ENCODE data around the gene PLEKHA1.

PLEKHA1 gene

DNA sequence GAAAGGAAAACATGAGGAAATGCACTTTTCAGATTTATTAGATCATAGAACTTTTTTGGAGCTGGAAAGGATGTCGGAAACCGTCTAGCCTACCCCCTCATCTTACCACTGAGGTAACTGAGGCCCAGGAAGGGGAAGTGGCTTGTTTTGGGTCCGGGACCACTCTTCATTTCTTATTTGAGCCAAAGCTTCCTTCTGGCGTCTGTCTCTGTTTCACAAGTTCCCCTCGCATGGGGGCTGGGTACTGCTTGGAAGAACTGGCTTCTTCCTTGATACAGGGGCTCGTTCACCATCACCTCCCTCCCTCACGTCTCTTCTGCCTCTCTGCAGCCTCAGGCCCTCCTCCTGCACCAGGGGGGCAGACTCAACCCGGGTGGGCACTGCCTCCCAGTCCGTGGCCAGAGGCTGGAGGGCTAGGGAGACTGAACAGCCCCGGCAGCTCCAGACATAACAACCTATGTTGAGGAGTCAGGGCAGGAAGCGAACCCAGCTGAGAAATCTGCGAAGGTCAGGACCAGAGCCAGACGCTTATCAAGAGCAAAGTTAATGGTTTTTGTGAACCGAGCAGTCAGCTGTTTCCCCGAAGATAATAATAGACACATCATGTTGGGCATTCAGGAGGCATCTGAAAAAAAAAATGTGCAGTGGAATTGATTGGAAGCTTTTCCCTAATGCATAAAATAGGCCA, 99.8 kb downstream of the PLEKHA1 start:
- no peaks in the 10 kb centered on the region for H4K20me1 ChIP-seq (ENCODE audit: insufficient read depth, low read length)
- H3K9me3 ChIP-seq (ENCODE audit: insufficient read depth, low read length, severe bottlenecking) = no peaks in the 10 kb centered on the region
- H3K79me2 ChIP-seq (ENCODE audit: insufficient read depth, low read length) = no peaks in the 10 kb centered on the region
- no peak overlapping the region for H3K4me2 ChIP-seq (ENCODE audit: insufficient read depth, low read length)
- TF ChIP-seq EZH2 (IDR thresholded peaks at IDR 0.05; ENCODE audit: borderline replicate concordance, low read depth, low read length, severe bottlenecking) (no peak), CTCF (IDR thresholded peaks at IDR 0.05; ENCODE audit: borderline replicate concordance, extremely low read depth, low read length, poor library complexity, severe bottlenecking) (no peak)
- no peak for DNase-seq
- no peaks in the 10 kb centered on the region for H3K36me3 ChIP-seq (ENCODE audit: insufficient read depth, low read length)
- H3K4me1 ChIP-seq (ENCODE audit: insufficient read depth, low read length) = no peaks in the 10 kb centered on the region
- ATAC-seq (ENCODE audit: insufficient read depth, low read depth) = no peak
- peaks cover 1% of the 10 kb centered on the region for H3K27me3 ChIP-seq (ENCODE audit: insufficient read depth, low read length, poor library complexity)
- H3K27ac ChIP-seq (ENCODE audit: low read length) = no peak overlapping the region
- no peak overlapping the region for H2AFZ ChIP-seq (ENCODE audit: low read depth, low read length)
- no peak overlapping the region for H3K4me3 ChIP-seq (ENCODE audit: low read depth in 1 of 2, low read length in 2 of 2)
- H3K9ac ChIP-seq (ENCODE audit: low read depth, low read length) = no peak overlapping the region

- H3K9me3 ChIP-seq (ENCODE audit: insufficient read depth, low read length, severe bottlenecking) = no peaks in the 10 kb centered on the region
- no peak overlapping the region for H3K27ac ChIP-seq (ENCODE audit: low read length)
- H2AFZ ChIP-seq (ENCODE audit: low read depth, low read length) = no peak overlapping the region
- H3K79me2 ChIP-seq (ENCODE audit: insufficient read depth, low read length) = no peaks in the 10 kb centered on the region
- no peaks in the 10 kb centered on the region for H3K27me3 ChIP-seq (ENCODE audit: insufficient read depth, low read length, poor library complexity)
- no peaks in the 10 kb centered on the region for H3K4me1 ChIP-seq (ENCODE audit: insufficient read depth, low read length)
- no peak overlapping the region for H3K4me3 ChIP-seq (ENCODE audit: low read depth in 1 of 2, low read length in 2 of 2)
- H3K9ac ChIP-seq (ENCODE audit: low read depth, low read length) = no peak overlapping the region
- DNase-seq (no peak), ATAC-seq (ENCODE audit: insufficient read depth, low read depth) (no peak)
- no peak overlapping the region for H3K4me2 ChIP-seq (ENCODE audit: insufficient read depth, low read length)
- H4K20me1 ChIP-seq (ENCODE audit: insufficient read depth, low read length) = no peaks in the 10 kb centered on the region
- no peaks in the 10 kb centered on the region for H3K36me3 ChIP-seq (ENCODE audit: insufficient read depth, low read length)
- TF ChIP-seq EZH2 (IDR thresholded peaks at IDR 0.05; ENCODE audit: borderline replicate concordance, low read depth, low read length, severe bottlenecking) = no peak
- no peak for TF ChIP-seq CTCF (IDR thresholded peaks at IDR 0.05; ENCODE audit: borderline replicate concordance, extremely low read depth, low read length, poor library complexity, severe bottlenecking)
Measured at GRCh38 chr10:122475100-122475499, 100.6 kb downstream of the PLEKHA1 start.

GRCh38 chr10:122475591-122476332, 101.3 kb downstream of the PLEKHA1 start:
- DNase-seq (no peak), ATAC-seq (ENCODE audit: insufficient read depth, low read depth) (no peak)
- no peaks in the 10 kb centered on the region for H3K4me1 ChIP-seq (ENCODE audit: insufficient read depth, low read length)
- H3K27me3 ChIP-seq (ENCODE audit: insufficient read depth, low read length, poor library complexity) = no peaks in the 10 kb centered on the region
- no peak overlapping the region for H3K9ac ChIP-seq (ENCODE audit: low read depth, low read length)
- no peak overlapping the region for H3K4me3 ChIP-seq (ENCODE audit: low read depth in 1 of 2, low read length in 2 of 2)
- no peaks in the 10 kb centered on the region for H3K36me3 ChIP-seq (ENCODE audit: insufficient read depth, low read length)
- no peak for TF ChIP-seq CTCF (IDR thresholded peaks at IDR 0.05; ENCODE audit: borderline replicate concordance, extremely low read depth, low read length, poor library complexity, severe bottlenecking)
- no peak for TF ChIP-seq EZH2 (IDR thresholded peaks at IDR 0.05; ENCODE audit: borderline replicate concordance, low read depth, low read length, severe bottlenecking)
- H3K79me2 ChIP-seq (ENCODE audit: insufficient read depth, low read length) = no peaks in the 10 kb centered on the region
- H3K27ac ChIP-seq (ENCODE audit: low read length) = no peak overlapping the region
- no peaks in the 10 kb centered on the region for H4K20me1 ChIP-seq (ENCODE audit: insufficient read depth, low read length)
- no peak overlapping the region for H2AFZ ChIP-seq (ENCODE audit: low read depth, low read length)
- H3K4me2 ChIP-seq (ENCODE audit: insufficient read depth, low read length) = no peak overlapping the region
- H3K9me3 ChIP-seq (ENCODE audit: insufficient read depth, low read length, severe bottlenecking) = no peaks in the 10 kb centered on the region

Data from DND-41 (cell line).